NB4 (cell line): ENCODE measurements around the gene RANBP2.
"Not testable (repeated sequence)": the region's sequence is repeated elsewhere in the genome, so short reads cannot be mapped to it uniquely, and the experiment has no call there.

Experiments used
- DNase-seq: peaks from one replicate; pipeline ENCODE4 v3.0.0; 2010; ENCODE audit warnings: low read depth
- H3K4me3 ChIP-seq: one replicate; pipeline ENCODE4 v1.5.1; 2011; ENCODE audit warnings: mild to moderate bottlenecking, low read depth, low read length, moderate library complexity
- MYC ChIP-seq: IDR thresholded peaks from 2 replicates; pipeline ENCODE4 v1.6.1; 2011; ENCODE audit warnings: low read depth, low read length
- POLR2A ChIP-seq: IDR thresholded peaks from 2 replicates; pipeline ENCODE4 v1.6.1; 2011; ENCODE audit warnings: mild to moderate bottlenecking; ENCODE audit not compliant: insufficient read length; ENCODE audit errors: extremely low read depth
- TF ChIP-seq, protein P1 (sequence below): IDR thresholded peaks from 2 replicates; pipeline ENCODE4 v1.6.1; 2011; ENCODE audit warnings: low read depth, low read length
- TF ChIP-seq, protein P2 (sequence below): IDR thresholded peaks from one replicate; pipeline ENCODE4 v1.5.1; 2012; ENCODE audit warnings: low read depth, low read length

The RANBP2 gene

DNA sequence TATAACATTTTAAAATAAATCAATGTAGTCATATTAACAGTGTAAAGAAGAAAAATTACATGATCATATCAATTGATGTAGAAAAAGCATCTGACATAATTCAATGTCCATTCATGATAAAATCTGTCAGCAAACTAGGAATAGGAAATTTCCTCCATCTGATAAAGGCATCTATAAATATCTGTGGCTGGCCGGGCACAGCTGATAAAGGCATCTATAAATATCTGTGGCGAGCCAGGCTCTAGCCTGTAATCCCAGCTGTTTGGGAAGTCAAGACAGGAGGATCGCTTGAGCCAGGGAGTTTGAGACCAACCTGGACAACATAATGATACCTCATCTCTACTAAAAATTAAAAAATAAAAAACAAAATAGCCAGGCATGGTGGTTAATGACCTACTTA lies 18.1 kb upstream of the RANBP2 start:
- no peak overlapping the region for H3K4me3 ChIP-seq
- TF ChIP-seq, protein P1, sequence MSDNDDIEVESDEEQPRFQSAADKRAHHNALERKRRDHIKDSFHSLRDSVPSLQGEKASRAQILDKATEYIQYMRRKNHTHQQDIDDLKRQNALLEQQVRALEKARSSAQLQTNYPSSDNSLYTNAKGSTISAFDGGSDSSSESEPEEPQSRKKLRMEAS, result no peak
- TF ChIP-seq POLR2A, result no peak
- TF ChIP-seq, protein P2, sequence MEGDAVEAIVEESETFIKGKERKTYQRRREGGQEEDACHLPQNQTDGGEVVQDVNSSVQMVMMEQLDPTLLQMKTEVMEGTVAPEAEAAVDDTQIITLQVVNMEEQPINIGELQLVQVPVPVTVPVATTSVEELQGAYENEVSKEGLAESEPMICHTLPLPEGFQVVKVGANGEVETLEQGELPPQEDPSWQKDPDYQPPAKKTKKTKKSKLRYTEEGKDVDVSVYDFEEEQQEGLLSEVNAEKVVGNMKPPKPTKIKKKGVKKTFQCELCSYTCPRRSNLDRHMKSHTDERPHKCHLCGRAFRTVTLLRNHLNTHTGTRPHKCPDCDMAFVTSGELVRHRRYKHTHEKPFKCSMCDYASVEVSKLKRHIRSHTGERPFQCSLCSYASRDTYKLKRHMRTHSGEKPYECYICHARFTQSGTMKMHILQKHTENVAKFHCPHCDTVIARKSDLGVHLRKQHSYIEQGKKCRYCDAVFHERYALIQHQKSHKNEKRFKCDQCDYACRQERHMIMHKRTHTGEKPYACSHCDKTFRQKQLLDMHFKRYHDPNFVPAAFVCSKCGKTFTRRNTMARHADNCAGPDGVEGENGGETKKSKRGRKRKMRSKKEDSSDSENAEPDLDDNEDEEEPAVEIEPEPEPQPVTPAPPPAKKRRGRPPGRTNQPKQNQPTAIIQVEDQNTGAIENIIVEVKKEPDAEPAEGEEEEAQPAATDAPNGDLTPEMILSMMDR, result no peak
- TF ChIP-seq MYC, result no peak
- DNase-seq, result no peak

DNA sequence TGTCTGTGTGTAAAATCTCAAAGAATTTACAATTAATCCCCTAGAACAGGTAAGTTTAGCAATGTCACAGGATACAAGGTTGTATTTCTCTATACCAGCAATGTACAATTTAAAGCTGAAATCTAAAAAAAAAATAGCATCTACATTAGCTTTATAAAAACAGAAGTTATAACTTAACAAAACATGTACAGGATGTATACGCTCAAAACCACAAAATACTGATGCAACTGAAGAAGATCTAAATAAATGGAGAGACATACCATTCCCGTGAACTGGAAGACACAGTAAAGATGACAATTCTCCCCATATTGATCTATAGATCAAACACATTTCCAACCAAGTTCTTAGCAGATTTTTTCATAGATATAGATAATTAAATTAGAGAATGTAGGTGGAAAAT lies 17.5 kb upstream of the RANBP2 start:
- TF ChIP-seq POLR2A (no peak), MYC (no peak)
- TF ChIP-seq, protein P2, result no peak
- TF ChIP-seq, protein P1, result no peak
- no peak overlapping the region for H3K4me3 ChIP-seq
- peak; percentile 15 for DNase-seq

DNA sequence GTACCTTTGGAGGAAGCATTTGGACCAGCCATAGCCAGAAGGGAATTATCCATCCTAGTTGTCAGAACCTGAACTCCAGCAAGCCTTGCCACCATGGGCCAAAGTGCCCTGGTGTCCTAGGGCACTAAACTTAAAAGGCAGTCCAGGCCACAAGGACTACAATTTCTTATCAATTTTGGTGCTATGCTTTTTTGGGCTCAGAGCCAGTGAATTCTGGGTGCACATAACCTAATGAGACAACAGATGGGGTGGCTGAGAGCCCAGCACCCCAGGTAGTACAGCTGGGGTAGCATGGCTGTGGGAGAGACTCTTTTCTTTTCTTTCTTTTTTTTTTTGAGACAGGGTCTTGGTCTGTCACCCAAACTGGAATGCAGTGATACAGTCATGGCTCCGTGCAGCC lies 14.4 kb upstream of the RANBP2 start:
- TF ChIP-seq POLR2A (no peak), MYC (no peak)
- TF ChIP-seq, protein P2, result no peak
- TF ChIP-seq, protein P1, result no peak
- no peak for DNase-seq
- H3K4me3 ChIP-seq, result no peak overlapping the region

DNA sequence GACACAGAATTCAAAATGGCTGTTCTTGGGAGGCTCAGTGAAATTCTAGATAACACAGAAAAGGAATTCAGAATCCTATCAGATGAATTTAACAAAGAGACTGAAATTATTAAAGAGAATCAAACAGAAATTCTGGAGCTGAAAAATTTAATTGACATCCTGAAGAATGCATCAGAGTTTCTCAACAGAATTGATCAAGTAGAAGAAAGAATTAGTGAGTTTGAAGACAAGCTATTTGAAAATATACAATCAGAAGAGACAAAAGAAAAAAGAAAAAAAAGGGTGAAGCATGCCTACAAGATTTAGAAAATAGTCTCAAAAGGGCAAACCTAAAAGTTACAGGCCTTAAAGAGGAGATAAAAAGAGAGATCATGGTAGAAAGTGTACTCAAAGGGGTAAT lies 12.0 kb upstream of the RANBP2 start:
- TF ChIP-seq POLR2A (no peak), MYC (no peak)
- TF ChIP-seq, protein P1, result no peak
- TF ChIP-seq, protein P2, result no peak
- no peak overlapping the region for H3K4me3 ChIP-seq
- DNase-seq, result no peak

DNA sequence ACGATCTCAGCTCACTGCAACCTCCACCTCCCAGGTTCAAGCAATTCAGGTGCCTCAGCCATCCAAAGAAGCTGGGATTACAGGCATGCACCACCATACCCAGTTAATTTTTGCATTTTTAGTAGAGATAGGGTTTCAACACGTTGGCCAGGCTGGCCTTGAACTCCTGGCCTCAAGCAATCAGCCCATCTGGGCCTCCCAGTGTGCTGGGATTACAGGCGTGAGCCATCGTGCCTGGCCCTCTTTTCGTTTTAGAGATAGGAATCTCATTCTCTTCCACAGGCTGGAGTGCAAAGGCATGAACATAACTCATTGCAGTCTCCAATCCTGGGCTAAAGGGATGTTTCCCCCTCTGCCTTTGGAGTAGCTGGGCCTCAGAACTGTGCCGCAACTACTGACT lies 2.3 kb upstream of the RANBP2 start:
- H3K4me3 ChIP-seq, DNase-seq: not testable (repeated sequence)

DNA sequence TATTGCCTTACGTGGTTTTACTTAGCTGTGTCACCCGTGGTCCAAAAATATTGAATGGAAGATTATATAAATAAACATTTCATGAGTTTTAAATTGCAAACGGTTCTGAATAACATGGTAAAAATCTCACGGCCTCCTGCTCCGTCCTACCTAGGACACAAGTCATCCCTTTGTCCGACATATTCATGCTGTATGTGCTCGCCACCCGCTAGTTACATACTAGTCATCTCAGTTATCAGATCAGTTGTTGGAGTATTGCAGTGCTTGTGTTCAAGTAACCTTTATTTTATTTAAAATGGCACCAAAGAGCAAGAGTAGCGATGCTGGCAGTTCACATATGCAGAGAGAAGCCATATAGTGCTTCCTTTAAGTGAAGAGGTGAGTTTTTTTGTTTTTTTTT lies 6.8 kb downstream of the RANBP2 start:
- not testable (repeated sequence) for DNase-seq, H3K4me3 ChIP-seq

DNA sequence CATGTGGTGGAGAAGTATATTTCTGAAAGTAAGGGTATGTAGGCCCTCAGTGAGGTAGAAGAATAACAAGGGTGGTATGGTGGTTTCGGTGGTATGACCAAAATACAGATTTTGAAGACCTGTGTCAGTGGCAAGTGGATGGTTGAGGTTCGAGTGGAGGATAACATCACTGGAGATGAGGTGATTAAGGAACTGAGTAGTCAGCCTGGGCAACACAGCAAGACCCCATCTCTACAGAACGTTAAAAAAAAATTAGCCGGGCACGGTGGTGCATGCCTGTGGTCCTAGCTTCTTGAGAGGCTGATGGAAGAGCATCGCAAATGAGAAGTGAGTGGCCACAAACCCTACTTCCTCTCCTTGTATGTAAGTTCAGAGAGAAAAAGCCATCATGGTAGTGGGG lies 15.4 kb downstream of the RANBP2 start:
- H3K4me3 ChIP-seq, DNase-seq: not testable (repeated sequence)

DNA sequence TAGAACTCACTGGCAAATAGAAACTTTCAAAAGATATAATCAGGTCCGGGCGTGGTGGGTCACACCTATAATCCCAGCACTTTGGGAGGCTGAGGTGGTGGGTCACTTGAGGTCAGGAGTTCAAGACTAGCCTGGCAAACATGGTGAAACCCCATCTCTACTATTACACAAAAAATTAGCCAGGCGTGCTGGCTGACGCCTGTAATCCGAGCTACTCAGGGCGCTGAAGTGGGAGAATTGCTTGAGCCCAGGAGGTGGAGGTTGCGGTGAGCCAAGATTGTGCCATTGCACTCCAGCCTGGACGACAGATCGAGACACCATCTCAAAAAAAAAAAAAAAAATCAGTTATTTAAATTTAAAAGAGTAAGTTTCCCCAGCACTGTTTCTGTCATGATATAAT lies 38.7 kb downstream of the RANBP2 start:
- not testable (repeated sequence) for H3K4me3 ChIP-seq, DNase-seq

DNA sequence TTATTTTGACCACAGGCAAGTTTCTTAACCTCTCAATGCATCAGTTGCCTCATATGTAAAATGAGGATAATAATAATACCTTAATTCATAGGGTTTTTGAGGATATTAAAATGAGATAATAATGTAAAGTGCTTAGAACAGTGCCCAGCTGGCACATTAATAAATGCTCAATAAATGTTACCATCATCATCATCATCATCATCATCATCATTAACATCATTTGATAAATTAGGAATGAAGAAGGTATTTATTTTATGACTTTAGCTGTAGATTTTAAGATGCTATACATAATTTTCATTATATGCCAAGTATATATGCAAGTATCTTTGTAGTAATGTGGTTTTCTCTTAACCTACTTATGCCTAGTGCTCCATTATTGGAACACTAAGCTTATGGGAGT lies 43.3 kb downstream of the RANBP2 start:
- DNase-seq, H3K4me3 ChIP-seq: not testable (repeated sequence)

DNA sequence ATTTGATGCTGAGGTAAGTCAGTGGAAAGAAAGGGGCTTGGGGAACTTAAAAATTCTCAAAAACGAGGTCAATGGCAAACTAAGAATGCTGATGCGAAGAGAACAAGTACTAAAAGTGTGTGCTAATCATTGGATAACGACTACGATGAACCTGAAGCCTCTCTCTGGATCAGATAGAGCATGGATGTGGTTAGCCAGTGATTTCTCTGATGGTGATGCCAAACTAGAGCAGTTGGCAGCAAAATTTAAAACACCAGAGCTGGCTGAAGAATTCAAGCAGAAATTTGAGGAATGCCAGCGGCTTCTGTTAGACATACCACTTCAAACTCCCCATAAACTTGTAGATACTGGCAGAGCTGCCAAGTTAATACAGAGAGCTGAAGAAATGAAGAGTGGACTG lies 47.4 kb downstream of the RANBP2 start:
- DNase-seq, H3K4me3 ChIP-seq: not testable (repeated sequence)

DNA sequence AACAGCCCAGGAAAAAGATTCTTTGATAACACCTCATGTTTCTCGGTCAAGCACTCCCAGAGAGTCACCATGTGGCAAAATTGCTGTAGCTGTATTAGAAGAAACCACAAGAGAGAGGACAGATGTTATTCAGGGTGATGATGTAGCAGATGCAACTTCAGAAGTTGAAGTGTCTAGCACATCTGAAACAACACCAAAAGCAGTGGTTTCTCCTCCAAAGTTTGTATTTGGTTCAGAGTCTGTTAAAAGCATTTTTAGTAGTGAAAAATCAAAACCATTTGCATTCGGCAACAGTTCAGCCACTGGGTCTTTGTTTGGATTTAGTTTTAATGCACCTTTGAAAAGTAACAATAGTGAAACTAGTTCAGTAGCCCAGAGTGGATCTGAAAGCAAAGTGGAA lies 48.6 kb downstream of the RANBP2 start:
- DNase-seq, H3K4me3 ChIP-seq: not testable (repeated sequence)
